HepG2 (cell line): ENCODE results near the gene PRIMPOL. TPM values are rescaled to one million over a fixed set of nuclear protein-coding genes. Genes with fewer than 3 reads are reported as not detected.
"Not testable (repeated sequence)": the region's sequence is repeated elsewhere in the genome, so short reads cannot be mapped to it uniquely, and the experiment has no call there.

Experiments used
- ATAC-seq: fragments of 200-7000 bp; cut with Tn5 transposase; 3 replicates; pipeline ENCODE4 v1.9.1; 2020; ENCODE audit warnings: mild to moderate bottlenecking, moderate library complexity
- BruUV-seq: library from RNA; stranded (reverse); fragments of 400-500 nt; replicated peaks from 2 replicates; lab custom pipeline; 2021; lab: Mats Ljungman, UMichigan
- CTCF ChIA-PET: fragments of 300-600 bp; formaldehyde crosslinking; extraction: SDS; loops from one replicate; lab custom pipeline; 2021; ENCODE audit warnings: low total read pairs, inconsistent platforms, low intra/inter-chr PET ratio; lab: Yijun Ruan, JAX
- POLR2A ChIA-PET: fragments of 350-600 bp; sonication (Branson Sonifier 250); formaldehyde crosslinking; loops from one replicate; lab custom pipeline; 2020; ENCODE audit warnings: antibody characterized with exemption, inconsistent platforms; lab: Yijun Ruan, JAX
- DNase-seq: peaks from one replicate; pipeline ENCODE4 v3.0.0-alpha.2; 2015; ENCODE audit warnings: low spot score
- FAIRE-seq: peaks from 3 replicates; lab custom pipeline; 2011; peaks lifted over from hg19 to GRCh38; lab: Jason Lieb, UNC
- H2AFZ ChIP-seq: one replicate; pipeline ENCODE4 v1.6.1; 2011; ENCODE audit warnings: low read length, inconsistent platforms
- H3K27ac ChIP-seq: fragments of 300-600 bp; 3 replicates; pipeline ENCODE4 v1.8.0; 2011; ENCODE audit warnings: mixed run types, mild to moderate bottlenecking, mixed read lengths, low read length, inconsistent platforms; ENCODE audit not compliant: insufficient read depth; ENCODE audit errors: extremely low read length
- H3K27me3 ChIP-seq, 2 experiments: fragments of 200-600 bp in 1 of 2; 2 replicates in 1 of 2; 3 replicates in 1 of 2; pipeline versions ENCODE4 v1.6.0 to v1.8.0; 2011; ENCODE audit warnings: low read length in 2 of 2, mild to moderate bottlenecking in 2 of 2, moderate library complexity in 2 of 2, inconsistent platforms in 1 of 2; ENCODE audit not compliant: insufficient read depth in 2 of 2, control insufficient read depth in 1 of 2
- H3K36me3 ChIP-seq, 2 experiments: fragments of 200-600 bp in 1 of 2; replicated peaks in 1 of 2; 2 replicates in 1 of 2; 3 replicates in 1 of 2; pipeline versions ENCODE4 v1.5.1 to v1.8.0; 2011; ENCODE audit warnings: low read length in 2 of 2, inconsistent platforms in 1 of 2; ENCODE audit not compliant: insufficient read depth in 2 of 2, control insufficient read depth in 1 of 2
- H3K4me1 ChIP-seq: 2 replicates; pipeline ENCODE4 v1.5.1; 2012; ENCODE audit warnings: low read length, inconsistent platforms; ENCODE audit not compliant: insufficient read depth
- H3K4me2 ChIP-seq: 2 replicates; pipeline ENCODE4 v1.6.0; 2011; ENCODE audit warnings: low read depth, low read length, inconsistent platforms
- H3K4me3 ChIP-seq, 3 experiments: fragments of 200-600 bp in 1 of 3; sonication (generic), shearing (Covaris generic) in 1 of 3; replicated peaks in 1 of 3; 2 replicates each; pipeline ENCODE4 v1.5.1; 2011 to 2016; ENCODE audit warnings: low read length in 3 of 3, inconsistent platforms in 2 of 3, low read depth in 2 of 3, mild to moderate bottlenecking in 2 of 3, control low read depth in 1 of 3, mixed read lengths in 1 of 3; ENCODE audit not compliant: insufficient read depth in 1 of 3
- H3K79me2 ChIP-seq: one replicate; pipeline ENCODE4 v1.6.1; 2011; ENCODE audit warnings: low read length, inconsistent platforms; ENCODE audit not compliant: insufficient read depth
- H3K9ac ChIP-seq: 2 replicates; pipeline ENCODE4 v1.6.0; 2011; ENCODE audit warnings: mild to moderate bottlenecking, low read depth, low read length, inconsistent platforms; ENCODE audit not compliant: insufficient read depth
- H3K9me3 ChIP-seq: 2 replicates; pipeline ENCODE4 v1.5.1; 2012; ENCODE audit warnings: mild to moderate bottlenecking, low read length
- H4K20me1 ChIP-seq: 2 replicates; pipeline ENCODE4 v1.6.0; 2011; ENCODE audit warnings: inconsistent platforms, mild to moderate bottlenecking, low read length, moderate library complexity; ENCODE audit not compliant: insufficient read depth
- FOXA3 ChIP-seq: IDR thresholded peaks from 2 replicates; pipeline ENCODE4 v1.6.1; 2016; ENCODE audit warnings: missing genetic modification reagents, missing compliant biosample characterization
- HMG20B ChIP-seq: conservative IDR thresholded peaks from 2 replicates; pipeline ENCODE4 v1.6.1; 2016; ENCODE audit warnings: missing genetic modification reagents, missing compliant biosample characterization
- PHF21A ChIP-seq: sonication (generic); formaldehyde crosslinking; IDR thresholded peaks from 2 replicates; pipeline ENCODE4 v1.5.0; 2020; ENCODE audit warnings: mild to moderate bottlenecking, missing genetic modification reagents
- RFX1 ChIP-seq: fragments of 450-650 bp; IDR thresholded peaks from 2 replicates; pipeline ENCODE4 v1.6.1; 2017
- TAF15 ChIP-seq: fragments of 200-400 bp; formaldehyde crosslinking; IDR thresholded peaks from one replicate; pipeline ENCODE4 v1.6.1; 2018; ENCODE audit warnings: mild to moderate bottlenecking, low read depth, low read length; ENCODE audit not compliant: poor library complexity, severe bottlenecking
- TRIM22 ChIP-seq: fragments of 450-650 bp; IDR thresholded peaks from 2 replicates; pipeline ENCODE4 v1.6.1; 2017
- ZNF564 ChIP-seq: sonication (generic); formaldehyde crosslinking; IDR thresholded peaks from 2 replicates; pipeline ENCODE4 v1.8.1; 2023; ENCODE audit warnings: mild to moderate bottlenecking, missing genetic modification reagents
- whole genome bisulfite sequencing: methylation state at CpG from one replicate; pipeline ENCODE4 v1.1.6; 2017; ENCODE audit warnings: low lambda C conversion rate; 5-methylcytosine and 5-hydroxymethylcytosine counted together
- in situ Hi-C: cut with HindIII; loops from 2 replicates; pipeline ENCODE4 v1.10.0; 2017; ENCODE audit warnings: low pct_unique_long_range_greater_than_20kb; ENCODE audit not compliant: extremely low pct_ligation_motif_present
- intact Hi-C: fragments of 100-400 bp; cut with micrococcal nuclease; formaldehyde crosslinking; loops from one replicate; pipeline ENCODE4 v1.10.0; 2022; ENCODE audit not compliant: unreplicated experiment
- polyA plus RNA-seq, 8 experiments: library from polyadenylated mRNA; depleted of rRNA in 3 of 8; stranded (reverse) in 7 of 8; unstranded in 1 of 8; fragments of >200 nt; fragmentation: Illumina TruSeq in 4 of 8; extraction: Trizol in 4 of 8; gene quantifications; 2 replicates each; pipeline versions ENCODE4 v1.2.1 to v1.2.3, GENCODE V29; 2011 to 2016; ENCODE audit warnings: low read depth in 4 of 8, missing spikeins in 1 of 8, mixed read lengths in 1 of 8; ENCODE audit not compliant: insufficient read depth in 1 of 8
- total RNA-seq, 5 experiments: library from RNA; depleted of rRNA; stranded (reverse); fragments of >200 nt; fragmentation: Illumina TruSeq; extraction: Trizol; gene quantifications; 2 replicates each; pipeline ENCODE4 v1.2.3, GENCODE V29; 2016; ENCODE audit warnings: low read depth in 1 of 5
- TF ChIP-seq, protein P1 (sequence below): sonication (generic); formaldehyde crosslinking; IDR thresholded peaks from 2 replicates; pipeline ENCODE4 v1.5.0; 2020; ENCODE audit warnings: mild to moderate bottlenecking, missing genetic modification reagents, borderline replicate concordance

Gene PRIMPOL
- total and polyA plus RNA-seq, 2 of the 13 experiments (the other 11 are each of a cell fraction or from before 2014, with no cell fraction given) = 7.3 to 11.0 TPM

GRCh38 chr4:184657144-184657543 lies 7.6 kb downstream of the PRIMPOL start (continued):
- TF ChIP-seq, protein P1, sequence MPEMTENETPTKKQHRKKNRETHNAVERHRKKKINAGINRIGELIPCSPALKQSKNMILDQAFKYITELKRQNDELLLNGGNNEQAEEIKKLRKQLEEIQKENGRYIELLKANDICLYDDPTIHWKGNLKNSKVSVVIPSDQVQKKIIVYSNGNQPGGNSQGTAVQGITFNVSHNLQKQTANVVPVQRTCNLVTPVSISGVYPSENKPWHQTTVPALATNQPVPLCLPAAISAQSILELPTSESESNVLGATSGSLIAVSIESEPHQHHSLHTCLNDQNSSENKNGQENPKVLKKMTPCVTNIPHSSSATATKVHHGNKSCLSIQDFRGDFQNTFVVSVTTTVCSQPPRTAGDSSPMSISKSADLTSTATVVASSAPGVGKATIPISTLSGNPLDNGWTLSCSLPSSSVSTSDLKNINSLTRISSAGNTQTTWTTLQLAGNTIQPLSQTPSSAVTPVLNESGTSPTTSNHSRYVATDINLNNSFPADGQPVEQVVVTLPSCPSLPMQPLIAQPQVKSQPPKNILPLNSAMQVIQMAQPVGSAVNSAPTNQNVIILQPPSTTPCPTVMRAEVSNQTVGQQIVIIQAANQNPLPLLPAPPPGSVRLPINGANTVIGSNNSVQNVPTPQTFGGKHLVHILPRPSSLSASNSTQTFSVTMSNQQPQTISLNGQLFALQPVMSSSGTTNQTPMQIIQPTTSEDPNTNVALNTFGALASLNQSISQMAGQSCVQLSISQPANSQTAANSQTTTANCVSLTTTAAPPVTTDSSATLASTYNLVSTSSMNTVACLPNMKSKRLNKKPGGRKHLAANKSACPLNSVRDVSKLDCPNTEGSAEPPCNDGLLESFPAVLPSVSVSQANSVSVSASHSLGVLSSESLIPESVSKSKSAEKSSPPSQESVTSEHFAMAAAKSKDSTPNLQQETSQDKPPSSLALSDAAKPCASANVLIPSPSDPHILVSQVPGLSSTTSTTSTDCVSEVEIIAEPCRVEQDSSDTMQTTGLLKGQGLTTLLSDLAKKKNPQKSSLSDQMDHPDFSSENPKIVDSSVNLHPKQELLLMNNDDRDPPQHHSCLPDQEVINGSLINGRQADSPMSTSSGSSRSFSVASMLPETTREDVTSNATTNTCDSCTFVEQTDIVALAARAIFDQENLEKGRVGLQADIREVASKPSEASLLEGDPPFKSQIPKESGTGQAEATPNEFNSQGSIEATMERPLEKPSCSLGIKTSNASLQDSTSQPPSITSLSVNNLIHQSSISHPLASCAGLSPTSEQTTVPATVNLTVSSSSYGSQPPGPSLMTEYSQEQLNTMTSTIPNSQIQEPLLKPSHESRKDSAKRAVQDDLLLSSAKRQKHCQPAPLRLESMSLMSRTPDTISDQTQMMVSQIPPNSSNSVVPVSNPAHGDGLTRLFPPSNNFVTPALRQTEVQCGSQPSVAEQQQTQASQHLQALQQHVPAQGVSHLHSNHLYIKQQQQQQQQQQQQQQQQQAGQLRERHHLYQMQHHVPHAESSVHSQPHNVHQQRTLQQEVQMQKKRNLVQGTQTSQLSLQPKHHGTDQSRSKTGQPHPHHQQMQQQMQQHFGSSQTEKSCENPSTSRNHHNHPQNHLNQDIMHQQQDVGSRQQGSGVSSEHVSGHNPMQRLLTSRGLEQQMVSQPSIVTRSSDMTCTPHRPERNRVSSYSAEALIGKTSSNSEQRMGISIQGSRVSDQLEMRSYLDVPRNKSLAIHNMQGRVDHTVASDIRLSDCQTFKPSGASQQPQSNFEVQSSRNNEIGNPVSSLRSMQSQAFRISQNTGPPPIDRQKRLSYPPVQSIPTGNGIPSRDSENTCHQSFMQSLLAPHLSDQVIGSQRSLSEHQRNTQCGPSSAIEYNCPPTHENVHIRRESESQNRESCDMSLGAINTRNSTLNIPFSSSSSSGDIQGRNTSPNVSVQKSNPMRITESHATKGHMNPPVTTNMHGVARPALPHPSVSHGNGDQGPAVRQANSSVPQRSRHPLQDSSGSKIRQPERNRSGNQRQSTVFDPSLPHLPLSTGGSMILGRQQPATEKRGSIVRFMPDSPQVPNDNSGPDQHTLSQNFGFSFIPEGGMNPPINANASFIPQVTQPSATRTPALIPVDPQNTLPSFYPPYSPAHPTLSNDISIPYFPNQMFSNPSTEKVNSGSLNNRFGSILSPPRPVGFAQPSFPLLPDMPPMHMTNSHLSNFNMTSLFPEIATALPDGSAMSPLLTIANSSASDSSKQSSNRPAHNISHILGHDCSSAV (CRISPR knock-in tag) = no peak
- TF ChIP-seq HMG20B (CRISPR knock-in tag) (no peak), TAF15 (no peak), PHF21A (CRISPR knock-in tag) (no peak), FOXA3 (CRISPR knock-in tag) (no peak), TRIM22 (no peak), RFX1 (no peak), ZNF564 (CRISPR knock-in tag) (no peak)
- TF ChIP-seq, all 625 proteins: peak for 0

DNA sequence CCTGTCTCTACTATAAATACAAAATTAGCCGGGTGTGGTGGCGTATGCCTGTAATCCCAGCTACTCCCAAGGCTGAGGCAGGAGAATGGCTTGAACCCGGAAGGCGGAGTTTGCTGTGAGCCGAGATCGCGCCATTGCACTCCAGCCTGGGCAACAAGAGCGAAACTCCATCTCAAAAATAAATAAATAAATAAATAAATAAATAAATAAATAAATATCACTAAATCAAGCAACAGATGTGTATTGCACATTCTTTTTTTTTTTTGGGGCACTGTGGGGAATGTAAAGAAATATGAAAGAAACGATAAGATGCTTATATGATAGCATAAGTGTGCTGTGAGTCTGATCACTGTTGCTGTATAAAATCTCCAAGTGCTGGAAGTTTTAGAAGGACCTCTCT lies 8.3 kb downstream of the PRIMPOL start:
- intact Hi-C loops, BruUV-seq, H3K4me3 ChIP-seq, H3K36me3 ChIP-seq, H3K27me3 ChIP-seq, CTCF ChIA-PET, H3K9ac ChIP-seq, H3K79me2 ChIP-seq, H3K4me2 ChIP-seq, POLR2A ChIA-PET, H3K4me1 ChIP-seq, FAIRE-seq, ATAC-seq, H2AFZ ChIP-seq, H4K20me1 ChIP-seq, DNase-seq, H3K27ac ChIP-seq, H3K9me3 ChIP-seq, in situ Hi-C loops: not testable (repeated sequence)
- 99% methylated on average over 9 of the region's 9 CpGs for WGBS
